ENCODE measurements around the gene ZNF341. TPM values are rescaled to one million over a fixed set of nuclear protein-coding genes. Genes with fewer than 3 reads are reported as not detected.

The ZNF341 gene
- total and polyA plus RNA-seq, 10 donors: 2.3 to 6.7 (median 4.5) TPM

GRCh38 chr20:33783818-33784217 lies 52.0 kb downstream of the ZNF341 start:
- Histone ChIP-seq H3K27me3 (replicated peaks in 1 of 7) (no peaks in the 10 kb centered on the region), H3K27ac (no peak overlapping the region), H3K36me3 (peaks cover 0 to 42% (median 8%) of the 10 kb centered on the region in 6 donors), H3K4me3 (no peak overlapping the region), H3K4me1 (peaks cover 6 to 55% (median 18%) of the 10 kb centered on the region in 6 donors), H3K9me3 (no peaks in the 10 kb centered on the region)
- 68 to 86% (median 76%) methylated on average over 5 of the region's 5 CpGs for WGBS, 5 donors
- TF ChIP-seq POLR2AphosphoS5 (IDR thresholded peaks at IDR 0.05) (no peak), POLR2A (IDR thresholded peaks at IDR 0.05) (no peak), CTCF (IDR thresholded peaks at IDR 0.05 in 8 of 11, conservative IDR thresholded peaks at IDR 0.05 in 3 of 11) (no peak)
- DNase-seq: no peak
- intact Hi-C loops (cut with DNase I; ENCODE audit: low total_unique reads): no loop called here

GRCh38 chr20:33784225-33784624 lies 52.4 kb downstream of the ZNF341 start:
- intact Hi-C loops (cut with DNase I; ENCODE audit: low total_unique reads): no loop called here
- no peak overlapping the region for H3K27ac ChIP-seq
- H3K9me3 ChIP-seq: no peaks in the 10 kb centered on the region
- no peaks in the 10 kb centered on the region for H3K27me3 ChIP-seq (replicated peaks in 1 of 7)
- peaks cover 0 to 46% (median 8%) of the 10 kb centered on the region in 6 donors for H3K36me3 ChIP-seq
- no peak overlapping the region for H3K4me3 ChIP-seq
- no peak for DNase-seq
- TF ChIP-seq POLR2A (IDR thresholded peaks at IDR 0.05): no peak
- no peak for TF ChIP-seq CTCF (IDR thresholded peaks at IDR 0.05 in 8 of 11, conservative IDR thresholded peaks at IDR 0.05 in 3 of 11)
- TF ChIP-seq POLR2AphosphoS5 (IDR thresholded peaks at IDR 0.05): no peak
- WGBS, 5 donors: 80 to 98% (median 92%) methylated on average over 2 of the region's 2 CpGs
- H3K4me1 ChIP-seq: peaks cover 6 to 50% (median 17%) of the 10 kb centered on the region in 6 donors

GRCh38 chr20:33785503-33785902 lies 53.7 kb downstream of the ZNF341 start:
- TF ChIP-seq POLR2AphosphoS5 (IDR thresholded peaks at IDR 0.05): no peak
- no peak for TF ChIP-seq POLR2A (IDR thresholded peaks at IDR 0.05)
- TF ChIP-seq CTCF (IDR thresholded peaks at IDR 0.05 in 8 of 11, conservative IDR thresholded peaks at IDR 0.05 in 3 of 11): no peak
- H3K27ac ChIP-seq: peak overlapping the region in 1 of 8 donors; percentile 12
- H3K9me3 ChIP-seq: no peaks in the 10 kb centered on the region
- H3K4me3 ChIP-seq: no peak overlapping the region
- peaks cover 5 to 42% (median 18%) of the 10 kb centered on the region in 6 donors for H3K4me1 ChIP-seq
- H3K27me3 ChIP-seq (replicated peaks in 1 of 7): no peaks in the 10 kb centered on the region
- intact Hi-C loops (cut with DNase I; ENCODE audit: low total_unique reads): no loop called here
- no peak for DNase-seq
- 44 to 84% (median 53%) methylated on average over 5 of the region's 5 CpGs for WGBS, 5 donors
- H3K36me3 ChIP-seq: peaks cover 0 to 53% (median 10%) of the 10 kb centered on the region in 6 donors

- no peak for DNase-seq
- no peak overlapping the region for H3K4me3 ChIP-seq
- no peaks in the 10 kb centered on the region for H3K27me3 ChIP-seq (replicated peaks in 1 of 7)
- WGBS, 5 donors: 39 to 66% (median 44%) methylated on average over 8 to 9 of the region's 9 CpGs
- intact Hi-C loops (cut with DNase I; ENCODE audit: low total_unique reads): no loop called here
- H3K9me3 ChIP-seq: no peaks in the 10 kb centered on the region
- H3K27ac ChIP-seq: peak overlapping the region in 1 of 8 donors; percentile 33
- peaks cover 0 to 50% (median 11%) of the 10 kb centered on the region in 6 donors for H3K36me3 ChIP-seq
- H3K4me1 ChIP-seq: peaks cover 5 to 47% (median 21%) of the 10 kb centered on the region in 6 donors
- no peak for TF ChIP-seq CTCF (IDR thresholded peaks at IDR 0.05 in 8 of 11, conservative IDR thresholded peaks at IDR 0.05 in 3 of 11)
- no peak for TF ChIP-seq POLR2AphosphoS5 (IDR thresholded peaks at IDR 0.05)
- TF ChIP-seq POLR2A (IDR thresholded peaks at IDR 0.05): no peak
Observed at GRCh38 chr20:33787253-33787891, 55.6 kb downstream of the ZNF341 start.

Measured in spleen (tissue), 11 donors.